Measurements from ENCODE around the gene TP53INP2.
"Not testable (repeated sequence)": the region's sequence is repeated elsewhere in the genome, so short reads cannot be mapped to it uniquely, and the experiment has no call there.

The TP53INP2 gene

GRCh38 chr20:34716921-34717229 is 12.7 kb downstream of the TP53INP2 start:
- TF ChIP-seq CTCF (IDR thresholded peaks at IDR 0.05; ENCODE audit: low read depth, low read length, missing control alignments): no peak
- H3K4me3 ChIP-seq (ENCODE audit: low read depth, low read length): no peak overlapping the region
- in situ Hi-C loops (cut with HindIII; ENCODE audit: low sequenced_read_pairs): no loop called here
- DNase-seq (ENCODE audit: low read depth): no peak

- in situ Hi-C loops (cut with HindIII; ENCODE audit: low sequenced_read_pairs): no loop called here
- no peak overlapping the region for H3K4me3 ChIP-seq (ENCODE audit: low read depth, low read length)
- DNase-seq (ENCODE audit: low read depth): no peak
- TF ChIP-seq CTCF (IDR thresholded peaks at IDR 0.05; ENCODE audit: low read depth, low read length, missing control alignments): no peak
Measured at GRCh38 chr20:34717230-34718095, 13.3 kb downstream of the TP53INP2 start.

- in situ Hi-C loops (cut with HindIII; ENCODE audit: low sequenced_read_pairs); DNase-seq (ENCODE audit: low read depth); H3K4me3 ChIP-seq (ENCODE audit: low read depth, low read length): not testable (repeated sequence)
Measured at GRCh38 chr20:34719242-34720017, 15.3 kb downstream of the TP53INP2 start.

GRCh38 chr20:34720266-34720665 is 16.1 kb downstream of the TP53INP2 start:
- H3K4me3 ChIP-seq (ENCODE audit: low read depth, low read length): no peak overlapping the region
- TF ChIP-seq CTCF (IDR thresholded peaks at IDR 0.05; ENCODE audit: low read depth, low read length, missing control alignments): no peak
- in situ Hi-C loops (cut with HindIII; ENCODE audit: low sequenced_read_pairs): no loop called here
- DNase-seq (ENCODE audit: low read depth): no peak

GRCh38 chr20:34722560-34722959 is 18.4 kb downstream of the TP53INP2 start:
- H3K4me3 ChIP-seq (ENCODE audit: low read depth, low read length); DNase-seq (ENCODE audit: low read depth); in situ Hi-C loops (cut with HindIII; ENCODE audit: low sequenced_read_pairs): not testable (repeated sequence)

- H3K4me3 ChIP-seq (ENCODE audit: low read depth, low read length): no peak overlapping the region
- in situ Hi-C loops (cut with HindIII; ENCODE audit: low sequenced_read_pairs): no loop called here
- TF ChIP-seq CTCF (IDR thresholded peaks at IDR 0.05; ENCODE audit: low read depth, low read length, missing control alignments): no peak
- no peak for DNase-seq (ENCODE audit: low read depth)
Measured at GRCh38 chr20:34724172-34724571, 20.0 kb downstream of the TP53INP2 start.

- no peak for DNase-seq (ENCODE audit: low read depth)
- no peak for TF ChIP-seq CTCF (IDR thresholded peaks at IDR 0.05; ENCODE audit: low read depth, low read length, missing control alignments)
- no peak overlapping the region for H3K4me3 ChIP-seq (ENCODE audit: low read depth, low read length)
- in situ Hi-C loops (cut with HindIII; ENCODE audit: low sequenced_read_pairs): no loop called here
Measured at GRCh38 chr20:34729416-34729815, 25.3 kb downstream of the TP53INP2 start.
